ENCODE data around the gene PGP. TPM values are rescaled to one million over a fixed set of nuclear protein-coding genes. Genes with fewer than 3 reads are reported as not detected.
A peak's percentile ranks its signal among the peaks of the same experiment; 100 is the strongest.

PGP gene
- total and polyA plus RNA-seq, 10 of the 15 experiments (the other 5 are each of a cell fraction or from before 2014, with no cell fraction given) = 0.42 to 28.0 (median 12.1) TPM

GRCh38 chr16:2206780-2207433 lies 7.7 kb downstream of the PGP start:
- no TSS peak for BruUV-seq (replicated peaks)
- Histone ChIP-seq H4K20me1 (ENCODE audit: control insufficient read depth, insufficient read depth) (no peaks in the 10 kb centered on the region), H2AFZ (ENCODE audit: control insufficient read depth, low read depth, low read length) (no peak overlapping the region), H3K9ac (ENCODE audit: control insufficient read depth, insufficient read depth, low read length) (peak overlapping the region; percentile 78; the same call in 1 of the 2 replicates), H3K4me2 (ENCODE audit: control insufficient read depth, insufficient read depth) (peak overlapping the region; percentile 89), H3K27me3 (replicated peaks in 1 of 2; ENCODE audit: control insufficient read depth in 2 of 2, insufficient read depth in 2 of 2, low read length in 1 of 2) (no peaks in the 10 kb centered on the region), H3K4me3 (peak overlapping the region; percentile 93), H3K4me1 (ENCODE audit: control insufficient read depth, insufficient read depth, low read length) (peaks cover 6% of the 10 kb centered on the region; the same call in 1 of the 2 replicates), H3K27ac (ENCODE audit: control insufficient read depth, insufficient read depth) (no peak overlapping the region), H3K79me2 (ENCODE audit: control insufficient read depth, insufficient read depth, low read length) (peaks cover 20% of the 10 kb centered on the region), H3K9me3 (replicated peaks; ENCODE audit: control insufficient read depth, insufficient read depth, low read length) (no peaks in the 10 kb centered on the region), H3K36me3 (ENCODE audit: control insufficient read depth in 2 of 2, insufficient read depth in 2 of 2, low read length in 1 of 2) (peaks cover 8 to 19% of the 10 kb centered on the region in 2 experiments; a peak in 3 of 4 replicates)
- RAD21 ChIA-PET (ENCODE audit: unreplicated experiment) = interaction anchor here (1.5 kb wide), 1 partner anchor 8 kb away, joined by 3 read pairs; the partner anchor contains the start of gene PGP
- 90% methylated on average over 23 of the region's 23 CpGs for WGBS (ENCODE audit: insufficient coverage, insufficient replicate concordance, low lambda C conversion rate, missing lambda C conversion rate)
- FAIRE-seq (no peak), DNase-seq (ENCODE audit: low read depth, low spot score) (no peak), ATAC-seq (no peak)
- intact Hi-C loops (cut with micrococcal nuclease; ENCODE audit: unreplicated experiment) (loop anchor here (5.0 kb wide), 1 partner anchor 45 kb away; the partner anchor contains the start of gene ECI1), in situ Hi-C loops (cut with MboI) (no loop called here)
- CTCF ChIA-PET = interaction anchor here (0.6 kb wide), 1 partner anchor 120 kb away, joined by 3 read pairs; no protein-coding TSS in a partner anchor
- TF ChIP-seq IRF5 (IDR thresholded peaks at IDR 0.05; ENCODE audit: borderline replicate concordance) (no peak), RELB (IDR thresholded peaks at IDR 0.05; ENCODE audit: low read depth) (no peak), MAX (IDR thresholded peaks at IDR 0.05; ENCODE audit: low read depth, low read length) (no peak), SMAD1 (IDR thresholded peaks at IDR 0.05; ENCODE audit: low read depth, partially characterized antibody) (no peak), ZNF384 (IDR thresholded peaks at IDR 0.05; ENCODE audit: borderline replicate concordance, low read depth, low read length) (no peak), TCF3 (IDR thresholded peaks at IDR 0.05; ENCODE audit: borderline replicate concordance, insufficient read depth, low read depth, low read length) (no peak), ZNF217 (IDR thresholded peaks at IDR 0.05) (no peak), ATF2 (IDR thresholded peaks at IDR 0.05; ENCODE audit: low read length) (no peak), HDGF (IDR thresholded peaks at IDR 0.05) (no peak), PBX3 (IDR thresholded peaks at IDR 0.05; ENCODE audit: insufficient replicate concordance, low read depth, low read length) (no peak), MEF2B (IDR thresholded peaks at IDR 0.05; ENCODE audit: partially characterized antibody, poor library complexity, severe bottlenecking) (no peak)
- SMC1A ChIA-PET (ENCODE audit: uncharacterized antibody, unreplicated experiment) = no interaction called here
- POLR2A ChIA-PET = interaction anchor here (0.5 to 1.5 kb wide), 5 partner anchors 8 to 281 kb away, joined by 3 to 9 read pairs (median 4); partner anchors contain the start of genes ECI1, PGP and TRAF7
